Liver (tissue), 9 donors: ENCODE measurements around the gene CASP3. TPM values are rescaled to one million over a fixed set of nuclear protein-coding genes. Genes with fewer than 3 reads are reported as not detected.

Experiments
- DNase-seq: peaks from one replicate; pipeline ENCODE4 v3.0.0-alpha.2; 2017; ENCODE audit warnings: low spot score
- H3K27ac ChIP-seq, 2 donors: one replicate each; pipeline ENCODE4 v1.7.0; 2013; ENCODE audit warnings: inconsistent platforms in 2 of 2, low read length in 2 of 2, control low read depth in 1 of 2, low read depth in 1 of 2, mild to moderate bottlenecking in 1 of 2
- H3K27me3 ChIP-seq, 4 donors: one replicate each; pipeline versions ENCODE4 v1.6.1 to v1.7.0; 2013; ENCODE audit warnings: low read length in 3 of 4, inconsistent platforms in 1 of 4, mild to moderate bottlenecking in 1 of 4, moderate library complexity in 1 of 4; ENCODE audit not compliant: control insufficient read depth in 4 of 4, insufficient read depth in 4 of 4
- H3K36me3 ChIP-seq, 4 donors: one replicate each; pipeline versions ENCODE4 v1.6.1 to v1.7.0; 2013; ENCODE audit warnings: low read length in 3 of 4, mild to moderate bottlenecking in 3 of 4, low read depth in 1 of 4, moderate library complexity in 1 of 4; ENCODE audit not compliant: control insufficient read depth in 4 of 4, insufficient read depth in 3 of 4
- H3K4me1 ChIP-seq, 4 donors: one replicate each; pipeline versions ENCODE4 v1.6.1 to v1.7.0; 2013; ENCODE audit warnings: low read length in 3 of 4, mild to moderate bottlenecking in 3 of 4, moderate library complexity in 1 of 4; ENCODE audit not compliant: control insufficient read depth in 4 of 4, insufficient read depth in 4 of 4
- H3K4me3 ChIP-seq, 3 donors: one replicate each; pipeline versions ENCODE4 v1.6.1 to v1.7.0; 2013; ENCODE audit warnings: low read length in 3 of 3, control low read depth in 1 of 3, low read depth in 1 of 3, mild to moderate bottlenecking in 1 of 3
- H3K9ac ChIP-seq, 2 donors: one replicate each; pipeline ENCODE4 v1.7.0; 2013; ENCODE audit warnings: low read length in 2 of 2, mild to moderate bottlenecking in 2 of 2, moderate library complexity in 2 of 2, control low read depth in 1 of 2, low read depth in 1 of 2
- H3K9me3 ChIP-seq, 4 donors: one replicate each; pipeline versions ENCODE4 v1.6.1 to v1.7.0; 2013; ENCODE audit warnings: low read length in 3 of 4; ENCODE audit not compliant: control insufficient read depth in 4 of 4
- EGR1 ChIP-seq, 2 donors: IDR thresholded peaks; 2 replicates each; pipeline ENCODE4 v1.6.1; 2016 to 2018; ENCODE audit warnings: antibody characterized with exemption in 2 of 2, low read depth in 2 of 2
- FOXA1 ChIP-seq: IDR thresholded peaks from 2 replicates; pipeline ENCODE4 v1.6.1; 2016; ENCODE audit warnings: antibody characterized with exemption
- FOXA2 ChIP-seq: IDR thresholded peaks from 2 replicates; pipeline ENCODE4 v1.6.1; 2016; ENCODE audit warnings: antibody characterized with exemption
- GABPA ChIP-seq, 2 donors: IDR thresholded peaks in 1 of 2; conservative IDR thresholded peaks in 1 of 2; 2 replicates each; pipeline ENCODE4 v1.6.1; 2016; ENCODE audit warnings: antibody characterized with exemption in 2 of 2, mild to moderate bottlenecking in 1 of 2, moderate library complexity in 1 of 2
- HNF4A ChIP-seq, 2 donors: conservative IDR thresholded peaks; 2 replicates each; pipeline ENCODE4 v1.6.1; 2016; ENCODE audit warnings: antibody characterized with exemption in 2 of 2, mild to moderate bottlenecking in 2 of 2
- HNF4G ChIP-seq: IDR thresholded peaks from 2 replicates; pipeline ENCODE4 v1.6.1; 2016; ENCODE audit warnings: antibody characterized with exemption
- JUND ChIP-seq, 2 donors: IDR thresholded peaks; 2 replicates each; pipeline ENCODE4 v1.6.1; 2016; ENCODE audit warnings: antibody characterized with exemption in 2 of 2
- NR2F2 ChIP-seq: IDR thresholded peaks from 2 replicates; pipeline ENCODE4 v1.6.1; 2016; ENCODE audit warnings: antibody characterized with exemption
- RAD21 ChIP-seq, 2 donors: IDR thresholded peaks; 2 replicates each; pipeline ENCODE4 v1.6.1; 2016; ENCODE audit warnings: antibody characterized with exemption in 2 of 2, mild to moderate bottlenecking in 2 of 2
- RXRA ChIP-seq, 2 donors: IDR thresholded peaks; 2 replicates each; pipeline ENCODE4 v1.6.1; 2017 to 2018; ENCODE audit warnings: antibody characterized with exemption in 2 of 2, mild to moderate bottlenecking in 1 of 2
- SP1 ChIP-seq: IDR thresholded peaks from 2 replicates; pipeline ENCODE4 v1.6.1; 2018; ENCODE audit warnings: antibody characterized with exemption, mild to moderate bottlenecking
- TAF1 ChIP-seq: conservative IDR thresholded peaks from 2 replicates; pipeline ENCODE4 v1.6.1; 2016; ENCODE audit warnings: antibody characterized with exemption, mild to moderate bottlenecking
- YY1 ChIP-seq: IDR thresholded peaks from 2 replicates; pipeline ENCODE4 v1.6.1; 2016; ENCODE audit warnings: antibody characterized with exemption, mild to moderate bottlenecking
- WGBS: extraction: QIAGEN DNeasy Blood & Tissue Kit; methylation state at CpG from one replicate; pipeline ENCODE4 v1.1.7; 2013; 5-methylcytosine and 5-hydroxymethylcytosine counted together
- polyA plus RNA-seq, 2 donors: library from polyadenylated mRNA; stranded (reverse) in 1 of 2; unstranded in 1 of 2; fragments of 200-250 nt in 1 of 2; fragments of >200 nt in 1 of 2; fragmentation: Nextera tagmentation in 1 of 2; extraction: Ambion mirVana in 1 of 2; gene quantifications; one replicate each; pipeline versions ENCODE4 v1.2.1 to v1.2.3, GENCODE V29; 2013 to 2015
- total RNA-seq, 2 donors: library from RNA; depleted of rRNA; stranded (reverse); fragments of >200 nt; gene quantifications; one replicate each; pipeline ENCODE4 v1.2.3, GENCODE V29; 2014
- TF ChIP-seq, protein P1 (sequence below): fragments of 150-350 bp; IDR thresholded peaks from 2 replicates; pipeline ENCODE4 v1.5.1; 2017; ENCODE audit warnings: improper control_type of control experiment, low read depth, low read length; ENCODE audit not compliant: missing input control
- TF ChIP-seq, protein P2 (sequence below): IDR thresholded peaks from 2 replicates; pipeline ENCODE4 v1.6.1; 2016; ENCODE audit warnings: antibody characterized with exemption
- TF ChIP-seq, protein P3 (sequence below): IDR thresholded peaks from 2 replicates; pipeline ENCODE4 v1.6.1; 2016; ENCODE audit warnings: antibody characterized with exemption
- TF ChIP-seq, protein P4 (sequence below): IDR thresholded peaks from 2 replicates; pipeline ENCODE4 v1.6.1; 2016; ENCODE audit warnings: antibody characterized with exemption
- TF ChIP-seq, protein P5 (sequence below): IDR thresholded peaks from 2 replicates; pipeline ENCODE4 v1.6.1; 2016; ENCODE audit warnings: antibody characterized with exemption, mild to moderate bottlenecking
- donor health status: healthy.
- donor health status: healthy.
- donor health status: healthy.
- donor health status: healthy.
- donor health status: healthy.

The CASP3 gene
- total and polyA plus RNA-seq, 4 donors = 7.8 to 30.1 (median 11.8) TPM

DNA sequence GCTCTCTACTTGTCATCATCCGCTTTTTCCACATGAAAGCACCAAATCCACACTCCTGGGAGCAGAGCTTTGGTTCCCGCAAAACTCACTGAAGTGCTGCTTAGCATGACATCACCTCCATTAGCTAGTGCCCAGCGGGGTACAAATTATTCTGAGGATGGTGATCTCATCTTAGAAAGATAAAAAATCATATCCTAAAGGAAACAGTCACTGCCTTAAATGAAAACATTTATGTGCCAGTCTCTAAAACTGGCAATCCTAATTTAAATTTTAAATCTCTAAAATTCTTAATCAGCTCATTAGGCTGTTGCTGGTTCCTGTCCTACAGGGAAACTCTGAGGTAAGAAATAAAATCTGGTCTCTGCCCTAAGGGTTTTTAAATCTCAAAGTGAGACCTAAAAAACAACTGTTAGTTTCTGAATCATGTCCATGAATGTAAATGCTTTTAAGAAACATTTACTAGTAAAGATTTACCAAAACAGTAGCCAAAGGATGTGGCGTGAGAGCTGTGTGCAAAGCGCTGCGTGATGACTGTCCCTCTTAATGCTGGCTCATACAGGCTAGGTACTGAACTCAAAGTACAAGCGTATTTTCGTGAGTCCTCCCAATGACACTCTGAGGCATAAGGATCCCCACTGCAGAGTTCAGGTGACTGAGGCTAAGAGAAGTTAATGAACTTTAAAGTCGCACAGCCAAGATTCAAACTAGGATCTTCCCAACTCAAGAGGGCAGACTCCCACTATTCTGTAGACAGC is 4.5 kb downstream of the CASP3 start:
- TF ChIP-seq, protein P1, sequence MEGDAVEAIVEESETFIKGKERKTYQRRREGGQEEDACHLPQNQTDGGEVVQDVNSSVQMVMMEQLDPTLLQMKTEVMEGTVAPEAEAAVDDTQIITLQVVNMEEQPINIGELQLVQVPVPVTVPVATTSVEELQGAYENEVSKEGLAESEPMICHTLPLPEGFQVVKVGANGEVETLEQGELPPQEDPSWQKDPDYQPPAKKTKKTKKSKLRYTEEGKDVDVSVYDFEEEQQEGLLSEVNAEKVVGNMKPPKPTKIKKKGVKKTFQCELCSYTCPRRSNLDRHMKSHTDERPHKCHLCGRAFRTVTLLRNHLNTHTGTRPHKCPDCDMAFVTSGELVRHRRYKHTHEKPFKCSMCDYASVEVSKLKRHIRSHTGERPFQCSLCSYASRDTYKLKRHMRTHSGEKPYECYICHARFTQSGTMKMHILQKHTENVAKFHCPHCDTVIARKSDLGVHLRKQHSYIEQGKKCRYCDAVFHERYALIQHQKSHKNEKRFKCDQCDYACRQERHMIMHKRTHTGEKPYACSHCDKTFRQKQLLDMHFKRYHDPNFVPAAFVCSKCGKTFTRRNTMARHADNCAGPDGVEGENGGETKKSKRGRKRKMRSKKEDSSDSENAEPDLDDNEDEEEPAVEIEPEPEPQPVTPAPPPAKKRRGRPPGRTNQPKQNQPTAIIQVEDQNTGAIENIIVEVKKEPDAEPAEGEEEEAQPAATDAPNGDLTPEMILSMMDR = no peak
- no peak for TF ChIP-seq YY1
- TF ChIP-seq RXRA (IDR thresholded peaks at IDR 0.05) = no peak
- no peak for TF ChIP-seq FOXA2
- TF ChIP-seq NR2F2 = no peak
- no peak for TF ChIP-seq FOXA1
- TF ChIP-seq, protein P2, sequence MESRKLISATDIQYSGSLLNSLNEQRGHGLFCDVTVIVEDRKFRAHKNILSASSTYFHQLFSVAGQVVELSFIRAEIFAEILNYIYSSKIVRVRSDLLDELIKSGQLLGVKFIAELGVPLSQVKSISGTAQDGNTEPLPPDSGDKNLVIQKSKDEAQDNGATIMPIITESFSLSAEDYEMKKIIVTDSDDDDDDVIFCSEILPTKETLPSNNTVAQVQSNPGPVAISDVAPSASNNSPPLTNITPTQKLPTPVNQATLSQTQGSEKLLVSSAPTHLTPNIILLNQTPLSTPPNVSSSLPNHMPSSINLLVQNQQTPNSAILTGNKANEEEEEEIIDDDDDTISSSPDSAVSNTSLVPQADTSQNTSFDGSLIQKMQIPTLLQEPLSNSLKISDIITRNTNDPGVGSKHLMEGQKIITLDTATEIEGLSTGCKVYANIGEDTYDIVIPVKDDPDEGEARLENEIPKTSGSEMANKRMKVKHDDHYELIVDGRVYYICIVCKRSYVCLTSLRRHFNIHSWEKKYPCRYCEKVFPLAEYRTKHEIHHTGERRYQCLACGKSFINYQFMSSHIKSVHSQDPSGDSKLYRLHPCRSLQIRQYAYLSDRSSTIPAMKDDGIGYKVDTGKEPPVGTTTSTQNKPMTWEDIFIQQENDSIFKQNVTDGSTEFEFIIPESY = no peak
- no peak for TF ChIP-seq RAD21 (IDR thresholded peaks at IDR 0.05)
- no peak for TF ChIP-seq EGR1 (IDR thresholded peaks at IDR 0.05; ENCODE audit: low read depth in 2 of 2)
- TF ChIP-seq, protein P3, sequence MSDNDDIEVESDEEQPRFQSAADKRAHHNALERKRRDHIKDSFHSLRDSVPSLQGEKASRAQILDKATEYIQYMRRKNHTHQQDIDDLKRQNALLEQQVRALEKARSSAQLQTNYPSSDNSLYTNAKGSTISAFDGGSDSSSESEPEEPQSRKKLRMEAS = no peak
- TF ChIP-seq, protein P4, sequence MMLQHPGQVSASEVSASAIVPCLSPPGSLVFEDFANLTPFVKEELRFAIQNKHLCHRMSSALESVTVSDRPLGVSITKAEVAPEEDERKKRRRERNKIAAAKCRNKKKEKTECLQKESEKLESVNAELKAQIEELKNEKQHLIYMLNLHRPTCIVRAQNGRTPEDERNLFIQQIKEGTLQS = no peak
- H3K4me3 ChIP-seq = no peak overlapping the region
- H3K36me3 ChIP-seq = peaks cover 0 to 15% (median 4%) of the 10 kb centered on the region in 4 donors
- no peaks in the 10 kb centered on the region for H3K9me3 ChIP-seq
- no peak overlapping the region for H3K9ac ChIP-seq
- H3K27me3 ChIP-seq = no peaks in the 10 kb centered on the region
- 88% methylated on average over 9 of the region's 9 CpGs for WGBS
- H3K27ac ChIP-seq = no peak overlapping the region
- peaks cover 5 to 39% (median 28%) of the 10 kb centered on the region in 4 donors for H3K4me1 ChIP-seq
- DNase-seq = no peak

DNA sequence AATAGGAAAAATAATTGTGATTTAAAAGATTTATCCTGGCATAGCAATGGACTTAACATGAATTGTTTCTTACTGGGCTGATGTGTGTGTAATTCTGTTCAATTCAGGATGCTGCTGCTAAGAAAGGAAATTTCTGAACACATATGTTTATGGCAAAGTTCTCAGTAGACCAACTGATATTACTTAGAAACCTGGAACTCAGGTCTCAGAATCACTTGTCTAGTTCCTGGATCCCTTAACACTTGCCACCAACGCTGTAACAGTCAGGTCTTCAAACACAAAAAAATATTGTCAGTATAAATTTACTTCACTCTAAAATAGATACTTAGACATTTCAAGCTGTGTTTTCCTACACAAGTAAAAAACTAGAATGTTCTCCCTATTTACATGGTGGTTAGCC is 5.5 kb downstream of the CASP3 start:
- TF ChIP-seq TAF1 (no peak), HNF4G (no peak), SP1 (no peak), HNF4A (conservative IDR thresholded peaks at IDR 0.05) (no peak), GABPA (IDR thresholded peaks at IDR 0.05 in 1 of 2, conservative IDR thresholded peaks at IDR 0.05 in 1 of 2) (no peak), JUND (IDR thresholded peaks at IDR 0.05) (no peak), RAD21 (IDR thresholded peaks at IDR 0.05) (no peak), FOXA2 (no peak), RXRA (IDR thresholded peaks at IDR 0.05) (no peak), FOXA1 (no peak), EGR1 (IDR thresholded peaks at IDR 0.05; ENCODE audit: low read depth in 2 of 2) (no peak), YY1 (no peak)
- TF ChIP-seq, protein P5, sequence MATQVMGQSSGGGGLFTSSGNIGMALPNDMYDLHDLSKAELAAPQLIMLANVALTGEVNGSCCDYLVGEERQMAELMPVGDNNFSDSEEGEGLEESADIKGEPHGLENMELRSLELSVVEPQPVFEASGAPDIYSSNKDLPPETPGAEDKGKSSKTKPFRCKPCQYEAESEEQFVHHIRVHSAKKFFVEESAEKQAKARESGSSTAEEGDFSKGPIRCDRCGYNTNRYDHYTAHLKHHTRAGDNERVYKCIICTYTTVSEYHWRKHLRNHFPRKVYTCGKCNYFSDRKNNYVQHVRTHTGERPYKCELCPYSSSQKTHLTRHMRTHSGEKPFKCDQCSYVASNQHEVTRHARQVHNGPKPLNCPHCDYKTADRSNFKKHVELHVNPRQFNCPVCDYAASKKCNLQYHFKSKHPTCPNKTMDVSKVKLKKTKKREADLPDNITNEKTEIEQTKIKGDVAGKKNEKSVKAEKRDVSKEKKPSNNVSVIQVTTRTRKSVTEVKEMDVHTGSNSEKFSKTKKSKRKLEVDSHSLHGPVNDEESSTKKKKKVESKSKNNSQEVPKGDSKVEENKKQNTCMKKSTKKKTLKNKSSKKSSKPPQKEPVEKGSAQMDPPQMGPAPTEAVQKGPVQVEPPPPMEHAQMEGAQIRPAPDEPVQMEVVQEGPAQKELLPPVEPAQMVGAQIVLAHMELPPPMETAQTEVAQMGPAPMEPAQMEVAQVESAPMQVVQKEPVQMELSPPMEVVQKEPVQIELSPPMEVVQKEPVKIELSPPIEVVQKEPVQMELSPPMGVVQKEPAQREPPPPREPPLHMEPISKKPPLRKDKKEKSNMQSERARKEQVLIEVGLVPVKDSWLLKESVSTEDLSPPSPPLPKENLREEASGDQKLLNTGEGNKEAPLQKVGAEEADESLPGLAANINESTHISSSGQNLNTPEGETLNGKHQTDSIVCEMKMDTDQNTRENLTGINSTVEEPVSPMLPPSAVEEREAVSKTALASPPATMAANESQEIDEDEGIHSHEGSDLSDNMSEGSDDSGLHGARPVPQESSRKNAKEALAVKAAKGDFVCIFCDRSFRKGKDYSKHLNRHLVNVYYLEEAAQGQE = no peak
- TF ChIP-seq, protein P4 = no peak
- TF ChIP-seq, protein P1 = no peak
- TF ChIP-seq, protein P2 = no peak

More for the DNA sequence above, 5.5 kb downstream of the CASP3 start:
- H3K4me3 ChIP-seq = no peak overlapping the region
- H3K9me3 ChIP-seq = no peaks in the 10 kb centered on the region
- no peak for DNase-seq
- no peaks in the 10 kb centered on the region for H3K27me3 ChIP-seq
- 93% methylated on average over 1 of the region's 1 CpG for WGBS
- H3K4me1 ChIP-seq = peaks cover 5 to 39% (median 28%) of the 10 kb centered on the region in 4 donors
- H3K27ac ChIP-seq = no peak overlapping the region
- no peak overlapping the region for H3K9ac ChIP-seq
- peaks cover 0 to 15% (median 4%) of the 10 kb centered on the region in 4 donors for H3K36me3 ChIP-seq
